ENCODE results near the gene PRR22. TPM values are rescaled to one million over a fixed set of nuclear protein-coding genes. Genes with fewer than 3 reads are reported as not detected.

The PRR22 gene
- total RNA-seq = 10 to 100 TPM in 1 of 2 donors, 1 to 10 TPM in 1; 8.5 to 21.5 TPM

GRCh38 chr19:5784581-5785147 is at the start of gene PRR22:
Gene PRR22, minus strand, starts transcription at chr19:5784746. Its CDS starts 86 bp downstream, at chr19:5784660.
- Mint-ChIP-seq H3K9me3 (no peaks in the 10 kb centered on the region), H3K27ac (no peak within 1 kb of the TSS), H3K27me3 (no peaks in the 10 kb centered on the region), H3K4me1 (ENCODE audit: low read depth in 2 of 2) (peaks cover 0 to 2% of the 10 kb centered on the region in 2 donors), H3K4me3 (no peak within 1 kb of the TSS), H3K36me3 (no peaks in the 10 kb centered on the region)
- peak in 1 of 2 donors; percentile 2 for ATAC-seq
- no peak for DNase-seq (ENCODE audit: low spot score)

GRCh38 chr19:5832527-5833216 is 48.1 kb upstream of the PRR22 start:
- Mint-ChIP-seq H3K9me3 (no peaks in the 10 kb centered on the region), H3K36me3 (no peaks in the 10 kb centered on the region), H3K4me3 (no peak overlapping the region), H3K27me3 (no peaks in the 10 kb centered on the region), H3K27ac (no peak overlapping the region), H3K4me1 (ENCODE audit: low read depth in 2 of 2) (peaks cover 7 to 9% of the 10 kb centered on the region in 2 donors)
- DNase-seq (ENCODE audit: low spot score) = no peak
- ATAC-seq = no peak

GRCh38 chr19:5832061-5832460 is 47.5 kb upstream of the PRR22 start:
- peaks cover 9 to 12% of the 10 kb centered on the region in 2 donors for H3K4me1 Mint-ChIP-seq (ENCODE audit: low read depth in 2 of 2)

GRCh38 chr19:5831159-5831558 is 46.6 kb upstream of the PRR22 start:
- DNase-seq (ENCODE audit: low spot score) = no peak
- no peak overlapping the region for H3K27ac Mint-ChIP-seq

More at GRCh38 chr19:5832061-5832460, 47.5 kb upstream of the PRR22 start:
- H3K36me3 Mint-ChIP-seq = no peaks in the 10 kb centered on the region
- DNase-seq (ENCODE audit: low spot score) (no peak), ATAC-seq (no peak)
- H3K4me3 Mint-ChIP-seq = no peak overlapping the region
- no peak overlapping the region for H3K27ac Mint-ChIP-seq
- H3K27me3 Mint-ChIP-seq = no peaks in the 10 kb centered on the region
- no peaks in the 10 kb centered on the region for H3K9me3 Mint-ChIP-seq

GRCh38 chr19:5829567-5830310 is 45.2 kb upstream of the PRR22 start:
- H3K4me3 Mint-ChIP-seq = peak overlapping the region; percentile 38
- DNase-seq (ENCODE audit: low spot score) (no peak), ATAC-seq (no peak)
- H3K36me3 Mint-ChIP-seq = no peaks in the 10 kb centered on the region
- peaks cover 10 to 15% of the 10 kb centered on the region in 2 donors for H3K4me1 Mint-ChIP-seq (ENCODE audit: low read depth in 2 of 2)
- peak overlapping the region in 1 of 2 donors; percentile 9 for H3K27ac Mint-ChIP-seq
- H3K27me3 Mint-ChIP-seq = no peaks in the 10 kb centered on the region
- no peaks in the 10 kb centered on the region for H3K9me3 Mint-ChIP-seq

More at GRCh38 chr19:5831159-5831558, 46.6 kb upstream of the PRR22 start:
- no peaks in the 10 kb centered on the region for H3K36me3 Mint-ChIP-seq
- H3K4me3 Mint-ChIP-seq = no peak overlapping the region
- H3K9me3 Mint-ChIP-seq = no peaks in the 10 kb centered on the region
- H3K4me1 Mint-ChIP-seq (ENCODE audit: low read depth in 2 of 2) = peaks cover 10 to 15% of the 10 kb centered on the region in 2 donors
- H3K27me3 Mint-ChIP-seq = no peaks in the 10 kb centered on the region
- ATAC-seq = no peak

- Mint-ChIP-seq H3K36me3 (no peaks in the 10 kb centered on the region), H3K4me3 (peak overlapping the region; percentile 96), H3K27ac (peak overlapping the region; percentile 94), H3K9me3 (no peaks in the 10 kb centered on the region), H3K4me1 (ENCODE audit: low read depth in 2 of 2) (peaks cover 10 to 15% of the 10 kb centered on the region in 2 donors), H3K27me3 (no peaks in the 10 kb centered on the region)
- DNase-seq (ENCODE audit: low spot score) (no peak), ATAC-seq (no peak)
Observed at GRCh38 chr19:5828661-5829566, 44.4 kb upstream of the PRR22 start.

GRCh38 chr19:5827891-5828660 is 43.5 kb upstream of the PRR22 start:
- ATAC-seq = peak; percentile 90 to 92
- no peaks in the 10 kb centered on the region for H3K27me3 Mint-ChIP-seq

GRCh38 chr19:5827342-5827890 is 42.9 kb upstream of the PRR22 start:
- H3K4me3 Mint-ChIP-seq = peak overlapping the region; percentile 89
- DNase-seq (ENCODE audit: low spot score) (no peak), ATAC-seq (no peak)
- no peaks in the 10 kb centered on the region for H3K27me3 Mint-ChIP-seq
- no peaks in the 10 kb centered on the region for H3K36me3 Mint-ChIP-seq
- peaks cover 10 to 15% of the 10 kb centered on the region in 2 donors for H3K4me1 Mint-ChIP-seq (ENCODE audit: low read depth in 2 of 2)
- no peaks in the 10 kb centered on the region for H3K9me3 Mint-ChIP-seq
- H3K27ac Mint-ChIP-seq = peak overlapping the region; percentile 54 to 87

More at GRCh38 chr19:5827891-5828660, 43.5 kb upstream of the PRR22 start:
- Mint-ChIP-seq H3K27ac (peak overlapping the region; percentile 94), H3K36me3 (no peaks in the 10 kb centered on the region), H3K9me3 (no peaks in the 10 kb centered on the region), H3K4me3 (peak overlapping the region; percentile 96), H3K4me1 (ENCODE audit: low read depth in 2 of 2) (peaks cover 10 to 15% of the 10 kb centered on the region in 2 donors)
- peak; percentile 98 for DNase-seq (ENCODE audit: low spot score)

GRCh38 chr19:5826531-5827341 is 42.2 kb upstream of the PRR22 start:
- no peak for ATAC-seq
- peaks cover 10 to 15% of the 10 kb centered on the region in 2 donors for H3K4me1 Mint-ChIP-seq (ENCODE audit: low read depth in 2 of 2)
- H3K9me3 Mint-ChIP-seq = no peaks in the 10 kb centered on the region
- no peaks in the 10 kb centered on the region for H3K27me3 Mint-ChIP-seq
- peak overlapping the region; percentile 54 to 87 for H3K27ac Mint-ChIP-seq
- no peak for DNase-seq (ENCODE audit: low spot score)
- H3K36me3 Mint-ChIP-seq = no peaks in the 10 kb centered on the region
- H3K4me3 Mint-ChIP-seq = peak overlapping the region; percentile 89

- Mint-ChIP-seq H3K4me1 (ENCODE audit: low read depth in 2 of 2) (peaks cover 9 to 15% of the 10 kb centered on the region in 2 donors), H3K27me3 (peaks cover 0 to 3% of the 10 kb centered on the region in 2 donors), H3K9me3 (no peaks in the 10 kb centered on the region)
Observed at GRCh38 chr19:5825178-5825577, 40.6 kb upstream of the PRR22 start.

GRCh38 chr19:5824751-5825150 is 40.2 kb upstream of the PRR22 start:
- ATAC-seq = no peak
- Mint-ChIP-seq H3K36me3 (no peaks in the 10 kb centered on the region), H3K9me3 (no peaks in the 10 kb centered on the region), H3K4me3 (no peak overlapping the region), H3K27me3 (peaks cover 3 to 4% of the 10 kb centered on the region in 2 donors), H3K4me1 (ENCODE audit: low read depth in 2 of 2) (peaks cover 7 to 15% of the 10 kb centered on the region in 2 donors), H3K27ac (no peak overlapping the region)
- no peak for DNase-seq (ENCODE audit: low spot score)

More at GRCh38 chr19:5825178-5825577, 40.6 kb upstream of the PRR22 start:
- H3K4me3 Mint-ChIP-seq = no peak overlapping the region
- no peaks in the 10 kb centered on the region for H3K36me3 Mint-ChIP-seq
- no peak overlapping the region for H3K27ac Mint-ChIP-seq
- ATAC-seq = no peak
- no peak for DNase-seq (ENCODE audit: low spot score)

Data from natural killer cell treated with Interleukin-12 subunit alpha and Interleukin-12 subunit beta and Interleukin-15 and Interleukin-18, amount 100 ng/mL, for 72 hours (primary cell).